Measurements from ENCODE around the gene RND3. TPM values are rescaled to one million over a fixed set of nuclear protein-coding genes. Genes with fewer than 3 reads are reported as not detected.

Gene RND3
- total and polyA plus RNA-seq, 9 donors = 2.5 to 23.0 (median 11.4) TPM

- 57 to 74% (median 58%) methylated on average over 2 of the region's 2 CpGs for WGBS, 3 donors
- no peaks in the 10 kb centered on the region for H3K27me3 ChIP-seq
- TF ChIP-seq, protein P1, sequence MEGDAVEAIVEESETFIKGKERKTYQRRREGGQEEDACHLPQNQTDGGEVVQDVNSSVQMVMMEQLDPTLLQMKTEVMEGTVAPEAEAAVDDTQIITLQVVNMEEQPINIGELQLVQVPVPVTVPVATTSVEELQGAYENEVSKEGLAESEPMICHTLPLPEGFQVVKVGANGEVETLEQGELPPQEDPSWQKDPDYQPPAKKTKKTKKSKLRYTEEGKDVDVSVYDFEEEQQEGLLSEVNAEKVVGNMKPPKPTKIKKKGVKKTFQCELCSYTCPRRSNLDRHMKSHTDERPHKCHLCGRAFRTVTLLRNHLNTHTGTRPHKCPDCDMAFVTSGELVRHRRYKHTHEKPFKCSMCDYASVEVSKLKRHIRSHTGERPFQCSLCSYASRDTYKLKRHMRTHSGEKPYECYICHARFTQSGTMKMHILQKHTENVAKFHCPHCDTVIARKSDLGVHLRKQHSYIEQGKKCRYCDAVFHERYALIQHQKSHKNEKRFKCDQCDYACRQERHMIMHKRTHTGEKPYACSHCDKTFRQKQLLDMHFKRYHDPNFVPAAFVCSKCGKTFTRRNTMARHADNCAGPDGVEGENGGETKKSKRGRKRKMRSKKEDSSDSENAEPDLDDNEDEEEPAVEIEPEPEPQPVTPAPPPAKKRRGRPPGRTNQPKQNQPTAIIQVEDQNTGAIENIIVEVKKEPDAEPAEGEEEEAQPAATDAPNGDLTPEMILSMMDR (IDR thresholded peaks at IDR 0.05) = no peak
- TF ChIP-seq EP300 (IDR thresholded peaks at IDR 0.05) = no peak
- TF ChIP-seq POLR2A (IDR thresholded peaks at IDR 0.05) = no peak
- intact Hi-C loops (cut with DNase I) = loop anchor here in 1 of 4 donors (2.0 kb wide), 1 partner anchor 48 kb away; no protein-coding TSS in a partner anchor
- no peak overlapping the region for H3K27ac ChIP-seq
- DNase-seq = no peak
- no peaks in the 10 kb centered on the region for H3K36me3 ChIP-seq
- H3K4me1 ChIP-seq (ENCODE audit: insufficient read depth) = no peaks in the 10 kb centered on the region
- no peak overlapping the region for H3K4me3 ChIP-seq
- no peaks in the 10 kb centered on the region for H3K9me3 ChIP-seq
Measured at GRCh38 chr2:150472511-150472899, 15.0 kb downstream of the RND3 start.

- Histone ChIP-seq H3K27ac (no peak overlapping the region), H3K4me3 (no peak overlapping the region), H3K4me1 (ENCODE audit: insufficient read depth) (no peaks in the 10 kb centered on the region), H3K9me3 (no peaks in the 10 kb centered on the region), H3K36me3 (no peaks in the 10 kb centered on the region), H3K27me3 (no peaks in the 10 kb centered on the region)
- intact Hi-C loops (cut with DNase I) = loop anchor here in 1 of 4 donors (2.0 kb wide), 1 partner anchor 47 kb away; no protein-coding TSS in a partner anchor
- TF ChIP-seq EP300 (IDR thresholded peaks at IDR 0.05) = no peak
- no peak for TF ChIP-seq POLR2A (IDR thresholded peaks at IDR 0.05)
- TF ChIP-seq, protein P1 (IDR thresholded peaks at IDR 0.05) = no peak
- WGBS, 3 donors = 66 to 83% (median 75%) methylated on average over 3 of the region's 3 CpGs
- no peak for DNase-seq
Measured at GRCh38 chr2:150471813-150472510, 15.5 kb downstream of the RND3 start.

- 74 to 84% (median 77%) methylated on average over 5 of the region's 5 CpGs for WGBS, 3 donors
- H3K27me3 ChIP-seq = no peaks in the 10 kb centered on the region
- TF ChIP-seq, protein P1 (IDR thresholded peaks at IDR 0.05) = no peak
- no peaks in the 10 kb centered on the region for H3K4me1 ChIP-seq (ENCODE audit: insufficient read depth)
- no peaks in the 10 kb centered on the region for H3K36me3 ChIP-seq
- H3K4me3 ChIP-seq = no peak overlapping the region
- no peak for DNase-seq
- intact Hi-C loops (cut with DNase I) = no loop called here
- no peaks in the 10 kb centered on the region for H3K9me3 ChIP-seq
- no peak overlapping the region for H3K27ac ChIP-seq
Measured at GRCh38 chr2:150470435-150470834, 17.0 kb downstream of the RND3 start.

DNA sequence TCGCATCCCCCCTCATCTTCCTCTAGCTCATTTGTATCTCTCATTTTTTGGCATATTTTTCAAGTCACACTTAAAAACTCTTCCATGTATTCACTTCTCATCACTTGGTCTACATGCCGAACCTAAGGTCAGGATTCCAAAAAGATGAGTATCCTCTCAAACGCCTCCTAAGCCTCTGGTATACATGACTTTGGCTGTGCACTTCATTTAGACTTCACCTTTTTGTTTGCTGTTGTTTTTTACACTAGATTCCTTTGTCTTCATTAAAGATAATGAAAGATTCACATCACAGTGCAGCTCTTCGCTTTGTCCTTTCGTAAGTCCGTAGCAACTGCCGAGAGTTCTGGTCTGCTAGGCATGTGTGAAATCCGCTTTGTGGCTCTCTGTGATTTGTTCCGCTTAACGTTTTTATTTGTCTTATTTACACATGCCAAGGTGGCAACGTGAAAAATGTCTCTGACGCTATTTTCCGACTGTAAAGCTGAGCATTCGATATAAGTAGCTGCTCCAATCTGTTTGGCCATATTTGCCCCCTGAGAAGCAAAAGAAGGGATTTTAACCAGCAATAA lies 17.7 kb downstream of the RND3 start:
- no peak for TF ChIP-seq POLR2A (IDR thresholded peaks at IDR 0.05)
- TF ChIP-seq EP300 (IDR thresholded peaks at IDR 0.05) = no peak
- TF ChIP-seq, protein P1 (IDR thresholded peaks at IDR 0.05) = no peak
- no peaks in the 10 kb centered on the region for H3K4me1 ChIP-seq (ENCODE audit: insufficient read depth)
- no peaks in the 10 kb centered on the region for H3K27me3 ChIP-seq
- intact Hi-C loops (cut with DNase I) = no loop called here
- no peak overlapping the region for H3K27ac ChIP-seq
- no peaks in the 10 kb centered on the region for H3K9me3 ChIP-seq
- WGBS, 3 donors = 91 to 94% (median 93%) methylated on average over 14 of the region's 14 CpGs
- H3K4me3 ChIP-seq = no peak overlapping the region
- no peak for DNase-seq
- no peaks in the 10 kb centered on the region for H3K36me3 ChIP-seq

Measured in ovary (tissue), 9 donors.